Tibial nerve (tissue), 4 donors: ENCODE measurements around the gene PHC3.

ENCODE experiments used
- EP300 ChIP-seq, 2 donors: sonication (generic); formaldehyde crosslinking; IDR thresholded peaks; one replicate each; pipeline ENCODE4 v1.6.1; 2017; ENCODE audit warnings: antibody characterized with exemption in 2 of 2, mild to moderate bottlenecking in 1 of 2
- TF ChIP-seq, protein P1 (sequence below), 5 experiments: fragments of 200-600 bp in 3 of 5; fragments of 450-650 bp in 2 of 5; sonication (generic) in 3 of 5; IDR thresholded peaks; one replicate each; pipeline ENCODE4 v1.5.1; 2016 to 2019; ENCODE audit warnings: antibody characterized with exemption in 5 of 5, mild to moderate bottlenecking in 3 of 5, moderate library complexity in 2 of 5

DNA sequence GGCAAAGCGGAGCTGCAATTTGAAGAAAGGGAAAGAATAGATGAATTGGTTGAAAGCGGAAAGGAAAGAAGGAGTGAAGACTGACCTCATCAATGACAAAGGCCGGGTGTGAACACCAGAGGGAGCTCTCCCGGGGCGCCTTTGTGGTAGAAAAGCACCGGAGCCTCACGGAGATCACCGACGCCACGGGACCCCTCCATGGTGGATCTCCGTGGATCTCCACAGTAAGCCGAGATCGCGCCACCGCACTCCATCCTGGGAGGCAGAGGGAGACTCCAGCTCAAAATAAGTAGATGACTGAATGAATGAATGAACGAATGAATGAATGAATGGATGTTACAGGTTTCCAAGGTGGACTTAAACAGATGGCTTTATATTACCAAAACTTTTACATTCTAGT, 118.8 kb downstream of the PHC3 start:
- no peak for TF ChIP-seq EP300 (IDR thresholded peaks at IDR 0.05)
- TF ChIP-seq, protein P1, sequence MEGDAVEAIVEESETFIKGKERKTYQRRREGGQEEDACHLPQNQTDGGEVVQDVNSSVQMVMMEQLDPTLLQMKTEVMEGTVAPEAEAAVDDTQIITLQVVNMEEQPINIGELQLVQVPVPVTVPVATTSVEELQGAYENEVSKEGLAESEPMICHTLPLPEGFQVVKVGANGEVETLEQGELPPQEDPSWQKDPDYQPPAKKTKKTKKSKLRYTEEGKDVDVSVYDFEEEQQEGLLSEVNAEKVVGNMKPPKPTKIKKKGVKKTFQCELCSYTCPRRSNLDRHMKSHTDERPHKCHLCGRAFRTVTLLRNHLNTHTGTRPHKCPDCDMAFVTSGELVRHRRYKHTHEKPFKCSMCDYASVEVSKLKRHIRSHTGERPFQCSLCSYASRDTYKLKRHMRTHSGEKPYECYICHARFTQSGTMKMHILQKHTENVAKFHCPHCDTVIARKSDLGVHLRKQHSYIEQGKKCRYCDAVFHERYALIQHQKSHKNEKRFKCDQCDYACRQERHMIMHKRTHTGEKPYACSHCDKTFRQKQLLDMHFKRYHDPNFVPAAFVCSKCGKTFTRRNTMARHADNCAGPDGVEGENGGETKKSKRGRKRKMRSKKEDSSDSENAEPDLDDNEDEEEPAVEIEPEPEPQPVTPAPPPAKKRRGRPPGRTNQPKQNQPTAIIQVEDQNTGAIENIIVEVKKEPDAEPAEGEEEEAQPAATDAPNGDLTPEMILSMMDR (IDR thresholded peaks at IDR 0.05), result no peak
